Activated CD8-positive, alpha-beta memory T cell treated with anti-CD3 and anti-CD28 coated beads for 1 hour (primary cell): ENCODE measurements around the gene NDRG2.

Source experiments
- DNase-seq, 2 donors: peaks; one replicate each; pipeline ENCODE4 v3.0.0-alpha.2; 2020; ENCODE audit warnings: low read depth in 1 of 2; ENCODE audit errors: extremely low read depth in 1 of 2

The NDRG2 gene

DNA sequence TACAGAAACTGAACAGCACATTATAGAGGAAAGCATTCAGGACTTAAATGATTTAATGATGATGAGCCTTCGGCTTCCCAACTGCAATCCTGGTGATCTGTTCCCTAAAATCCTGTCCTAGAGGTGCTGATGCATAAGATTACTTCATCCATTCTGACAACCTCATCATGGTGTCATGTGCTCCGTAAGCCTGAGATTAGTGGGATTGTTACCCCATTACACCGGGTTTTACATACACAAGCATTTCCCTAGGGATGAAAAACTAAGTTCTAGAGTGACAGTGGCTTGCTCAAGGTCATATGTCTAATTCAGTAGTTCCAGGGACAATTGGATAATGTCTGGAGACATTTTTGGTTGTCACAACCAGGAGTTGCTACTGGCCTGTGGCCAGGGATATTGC, 12.3 kb upstream of the NDRG2 start:
- no peak for DNase-seq

DNA sequence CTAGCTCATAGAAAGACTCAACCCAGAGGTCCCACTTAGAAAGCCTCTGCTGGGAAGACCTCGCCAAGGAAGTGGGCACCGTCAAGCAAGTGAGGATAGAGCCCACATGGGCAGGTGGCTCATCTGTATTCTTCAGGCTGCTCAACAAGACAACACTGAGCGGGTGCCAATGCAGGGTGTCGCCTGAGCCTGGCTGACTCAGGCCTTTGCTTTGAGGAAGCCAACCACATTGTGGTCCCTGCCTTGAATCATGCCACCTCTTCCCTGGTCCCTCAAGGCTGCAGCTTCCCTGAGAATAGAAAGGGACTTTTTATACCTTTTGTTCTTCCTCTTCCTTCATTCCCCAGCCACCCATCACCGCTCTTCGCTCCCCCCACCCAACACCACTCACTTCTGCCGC, 11.9 kb upstream of the NDRG2 start:
- no peak for DNase-seq

DNA sequence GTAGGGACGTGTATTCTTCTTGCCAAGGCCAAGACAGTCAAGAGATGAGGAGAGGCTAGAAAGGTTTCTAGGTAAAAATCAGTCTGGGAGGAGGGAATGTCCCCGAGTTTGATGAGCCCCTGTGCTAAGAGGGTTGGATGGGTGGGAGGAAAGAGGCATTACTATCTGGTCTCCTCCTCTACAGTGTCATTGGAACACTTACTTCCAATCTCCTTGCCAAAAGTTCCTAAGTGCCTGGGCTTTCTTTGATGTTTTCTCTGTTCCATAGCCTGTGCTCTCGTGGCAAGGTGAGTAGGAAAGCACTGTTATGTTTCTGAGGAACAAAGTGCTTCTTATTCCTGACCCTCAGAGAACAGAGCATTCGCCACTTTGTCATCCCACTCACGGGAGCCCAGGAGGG, 9.8 kb upstream of the NDRG2 start, which contains the start of gene RNASE13:
RNASE13 (minus strand) TSS at position 101 of the 400 bp plus-strand sequence. CDS start 519 bp downstream, outside the sequence.
- DNase-seq, result no peak

DNA sequence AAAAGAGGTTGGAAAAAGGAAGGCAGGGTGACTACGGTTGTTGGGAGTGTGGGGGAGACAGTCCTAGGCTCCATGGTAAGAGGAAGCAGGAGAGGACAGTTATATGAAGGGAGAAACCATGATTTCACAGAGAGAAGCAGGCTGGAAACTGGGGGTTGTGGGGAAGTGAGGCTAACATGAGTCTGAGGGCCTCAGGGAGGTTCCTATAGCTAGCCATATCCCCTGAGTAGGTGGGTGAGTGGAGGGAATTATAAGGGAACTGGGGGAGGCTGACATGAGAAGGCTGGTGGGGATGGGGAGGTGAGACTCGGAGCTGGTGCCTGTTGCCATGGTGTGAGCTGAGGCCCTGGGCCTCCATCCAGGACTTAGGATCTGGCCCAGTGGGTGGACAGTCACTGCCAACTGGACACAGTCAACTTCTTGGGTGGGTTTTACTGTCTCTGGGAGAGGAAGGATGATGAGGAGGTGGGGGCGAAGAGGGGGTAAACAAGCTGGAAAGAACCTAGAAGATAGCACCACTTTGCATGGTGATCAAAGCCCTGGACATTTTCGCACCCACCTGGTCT, 8.4 kb upstream of the NDRG2 start:
- no peak for DNase-seq

- DNase-seq, result no peak
Measured at GRCh38 chr14:21032326-21033132, 7.7 kb upstream of the NDRG2 start.

GRCh38 chr14:21030531-21030930, 5.7 kb upstream of the NDRG2 start:
- DNase-seq, result no peak

DNA sequence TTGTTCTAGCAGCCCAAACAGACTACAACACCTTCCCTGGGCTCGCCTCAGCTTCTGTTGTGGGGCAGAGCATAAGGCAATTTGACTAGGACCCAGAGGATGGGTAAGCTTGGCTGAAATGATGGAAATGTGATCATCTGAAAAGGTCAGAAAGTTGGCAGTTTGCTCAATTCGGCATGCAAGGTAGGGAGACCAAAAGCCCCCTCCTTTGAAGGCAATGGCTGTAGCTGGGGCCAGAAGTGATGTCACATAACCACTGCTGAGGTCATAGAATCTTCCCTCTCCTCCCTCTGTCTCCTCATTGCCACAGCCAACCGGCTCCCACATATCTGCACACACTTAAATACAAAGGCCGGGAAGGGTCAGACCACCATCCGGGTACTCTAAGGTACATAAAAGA, 5.1 kb upstream of the NDRG2 start, which contains the start of gene TPPP2:
TPPP2 (plus strand) TSS at position 301 of the 400 bp plus-strand sequence. CDS start 365 bp downstream, outside the sequence.
- DNase-seq, result no peak

- DNase-seq, result no peak
Measured at GRCh38 chr14:21026988-21027315, 2.1 kb upstream of the NDRG2 start.

GRCh38 chr14:21026274-21026987, 1.6 kb upstream of the NDRG2 start:
- DNase-seq, result no peak

DNA sequence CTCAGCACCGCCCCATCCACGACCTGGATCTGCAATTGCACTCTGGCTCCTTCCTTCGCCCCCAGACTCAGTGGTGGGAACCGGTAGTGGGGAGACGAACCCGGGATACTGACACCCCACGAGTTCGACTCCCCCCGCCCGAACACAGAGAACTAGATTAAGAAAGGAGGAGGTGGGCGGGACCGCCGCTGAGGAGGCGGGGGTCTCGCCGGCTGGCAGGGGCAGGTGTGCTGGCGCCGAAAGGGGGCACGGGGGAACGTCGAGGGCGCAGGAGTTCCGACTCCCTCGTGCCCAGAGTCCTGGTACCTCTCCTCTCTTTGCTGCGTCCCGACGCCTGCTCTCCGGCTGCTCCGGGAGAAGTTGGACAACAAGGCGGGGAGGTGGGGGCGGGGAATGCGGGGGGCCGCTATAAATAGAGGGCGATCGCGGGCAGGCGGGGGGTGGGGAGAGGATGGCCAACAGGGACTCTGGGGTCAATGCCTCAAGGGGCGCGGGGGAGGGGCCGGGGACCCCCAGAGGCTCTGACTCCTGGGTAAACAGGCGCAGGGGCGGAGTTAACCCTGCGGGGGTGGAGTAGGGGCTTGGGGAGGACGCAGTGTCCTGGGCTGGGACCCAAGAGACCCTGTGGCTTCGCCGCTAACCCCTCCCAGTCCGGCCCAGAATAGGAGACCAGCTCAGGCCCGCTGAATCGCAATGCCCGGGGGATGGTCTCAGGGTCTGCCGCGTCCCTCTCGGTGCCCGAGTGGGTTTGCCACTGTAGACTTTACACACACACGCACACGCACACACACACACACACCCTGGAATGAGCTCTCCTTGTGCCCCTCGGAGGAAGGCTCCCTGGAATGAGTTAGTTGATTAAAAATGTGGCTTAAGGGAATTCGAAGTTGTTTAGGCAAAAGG, 761 bp upstream of the NDRG2 start:
- DNase-seq, result no peak

DNA sequence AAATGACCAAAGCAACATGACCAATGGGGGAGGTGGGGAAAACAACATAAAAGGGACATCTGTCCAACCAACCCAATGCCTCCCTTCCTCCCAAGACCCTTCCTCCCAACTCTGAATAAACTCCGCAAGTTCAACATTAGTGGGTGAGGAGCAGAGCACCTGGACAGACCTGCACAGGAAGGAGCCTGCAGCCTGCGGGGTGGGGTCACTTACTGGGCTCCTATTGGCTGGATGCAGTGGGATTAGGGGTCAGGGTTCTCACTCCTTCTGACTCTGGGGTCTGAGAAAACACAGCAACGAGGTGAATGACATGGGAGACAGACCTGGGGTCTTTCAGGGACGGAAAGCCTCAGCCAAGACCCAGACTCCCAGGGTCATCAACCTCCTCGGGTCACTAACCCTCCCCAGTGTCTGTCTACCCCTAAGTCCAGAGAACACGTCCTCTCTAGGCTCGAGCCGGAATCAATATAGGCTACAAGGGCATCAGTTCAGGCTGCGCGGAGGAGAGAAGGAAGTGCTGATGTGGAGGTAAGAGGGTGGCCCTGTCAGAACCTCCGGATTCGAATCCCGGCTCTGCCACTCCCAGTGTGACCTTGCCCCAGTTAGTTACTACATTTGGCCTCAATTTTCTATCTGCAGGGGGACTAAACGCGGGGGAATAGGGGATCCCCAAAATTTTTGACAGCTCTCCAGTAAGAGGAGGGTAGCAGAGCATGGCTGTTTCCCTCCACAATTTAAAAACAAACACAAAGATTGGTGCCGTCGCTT, 860 bp downstream of the NDRG2 start:
- DNase-seq, result no peak

DNA sequence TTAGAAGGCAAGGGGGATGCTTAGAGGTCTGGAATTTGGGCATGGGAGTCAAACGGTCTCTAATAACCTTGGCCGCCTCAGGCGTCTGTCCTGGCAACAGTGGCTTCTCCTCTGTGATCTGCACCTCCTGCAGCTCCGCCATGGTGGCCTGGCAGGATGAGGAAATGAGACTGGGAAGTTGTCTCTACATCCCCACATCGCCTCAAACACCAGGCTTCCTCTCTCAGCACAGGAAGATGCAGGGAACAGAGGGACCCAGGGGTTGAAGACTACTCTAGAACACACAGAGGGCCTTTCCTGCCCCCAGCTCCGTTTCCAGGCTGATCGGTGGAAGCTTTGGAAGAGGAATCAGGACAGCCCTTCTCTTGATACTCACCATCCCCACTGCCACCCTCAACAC, 1.7 kb downstream of the NDRG2 start:
- DNase-seq, result no peak

DNA sequence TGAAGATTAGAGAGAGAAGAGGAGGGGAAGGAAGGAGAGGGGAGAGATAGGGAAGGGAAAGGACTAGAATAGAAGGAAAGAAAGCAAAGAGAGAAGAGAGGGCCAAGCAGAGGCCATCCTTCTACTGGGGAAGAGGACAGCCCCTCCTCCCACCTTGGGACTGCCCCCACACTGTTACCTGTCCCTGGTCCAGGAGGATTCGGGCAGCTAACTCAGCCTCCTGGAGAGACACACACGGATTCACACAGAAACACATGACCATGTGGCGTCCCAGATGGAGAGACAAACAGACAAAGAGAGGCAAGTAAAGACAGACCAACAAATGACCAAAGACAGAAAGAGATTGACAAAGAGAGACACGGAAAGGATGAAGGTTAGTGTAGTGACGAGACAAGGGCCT, 2.2 kb downstream of the NDRG2 start:
- no peak for DNase-seq

GRCh38 chr14:21020977-21021545, 3.8 kb downstream of the NDRG2 start:
- DNase-seq, result no peak

DNA sequence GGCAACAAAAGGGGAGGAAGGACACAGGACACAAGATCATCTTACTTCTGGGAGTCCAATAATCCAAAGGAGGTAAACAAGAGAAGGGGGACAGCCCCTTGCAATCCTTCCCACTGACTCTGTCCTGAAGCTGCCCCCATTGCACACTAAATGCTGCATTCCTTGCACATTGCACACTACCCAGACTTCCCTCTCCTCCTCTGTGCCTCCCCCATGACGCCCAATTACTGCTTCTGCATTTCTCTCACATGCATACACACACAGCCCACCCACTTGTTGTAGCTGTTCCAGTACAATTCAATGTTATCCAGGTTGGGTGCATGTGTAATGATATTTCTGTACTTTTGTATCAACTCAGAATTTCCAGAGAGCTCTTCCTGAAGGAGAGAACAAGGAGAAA, 5.5 kb downstream of the NDRG2 start:
- no peak for DNase-seq

- no peak for DNase-seq
Measured at GRCh38 chr14:21018781-21019180, 6.1 kb downstream of the NDRG2 start.

GRCh38 chr14:21018286-21018685, 6.6 kb downstream of the NDRG2 start:
- no peak for DNase-seq

- DNase-seq, result no peak
Measured at GRCh38 chr14:21017528-21018245, 7.2 kb downstream of the NDRG2 start.
